Naive thymus-derived CD4-positive, alpha-beta T cell (primary cell): ENCODE data around the gene FASTKD3. TPM values are rescaled to one million over a fixed set of nuclear protein-coding genes. Genes with fewer than 3 reads are reported as not detected.

Experiments
- ATAC-seq: fragments of 150-1000 bp; cut with Tn5 transposase; 2 replicates; pipeline ENCODE4 v1.10.0; 2021; ENCODE audit warnings: mild to moderate bottlenecking, moderate library complexity
- CTCF ChIA-PET: fragments of 350-600 bp; sonication (Branson Sonifier 250); formaldehyde crosslinking; loops from one replicate; lab custom pipeline; 2021; ENCODE audit warnings: antibody characterized with exemption; lab: Charles Lee
- POLR2A ChIA-PET: fragments of 350-600 bp; sonication (Branson Sonifier 250); formaldehyde crosslinking; loops from one replicate; lab custom pipeline; 2021; ENCODE audit warnings: antibody characterized with exemption, inconsistent platforms; lab: Charles Lee
- DNase-seq, 9 donors: peaks; one replicate each; pipeline versions ENCODE4 v3.0.0 to v3.0.0-alpha.2; 2020 to 2022; ENCODE audit warnings: mixed read lengths in 1 of 9
- H3K27ac ChIP-seq: one replicate; pipeline ENCODE4 v1.7.0; 2013; ENCODE audit warnings: mild to moderate bottlenecking, low read depth, low read length, moderate library complexity
- H3K27me3 ChIP-seq, 2 donors: one replicate each; pipeline ENCODE4 v1.7.0; 2013; ENCODE audit warnings: low read length in 2 of 2, mild to moderate bottlenecking in 2 of 2, moderate library complexity in 2 of 2; ENCODE audit not compliant: control insufficient read depth in 2 of 2, insufficient read depth in 2 of 2
- H3K36me3 ChIP-seq, 3 experiments: 1 replicate in 2 of 3; 2 replicates in 1 of 3; pipeline ENCODE4 v1.7.0; 2013; ENCODE audit warnings: low read length in 3 of 3, mild to moderate bottlenecking in 3 of 3, moderate library complexity in 1 of 3; ENCODE audit not compliant: insufficient read depth in 3 of 3, control insufficient read depth in 2 of 3
- H3K4me1 ChIP-seq, 2 donors: one replicate each; pipeline ENCODE4 v1.7.0; 2013; ENCODE audit warnings: low read length in 2 of 2, mild to moderate bottlenecking in 2 of 2, moderate library complexity in 1 of 2; ENCODE audit not compliant: control insufficient read depth in 2 of 2, insufficient read depth in 2 of 2
- H3K4me3 ChIP-seq: 2 replicates; pipeline ENCODE4 v1.7.0; 2013; ENCODE audit warnings: mild to moderate bottlenecking, low read length
- H3K9me3 ChIP-seq, 3 experiments: 1 replicate in 2 of 3; 2 replicates in 1 of 3; pipeline ENCODE4 v1.7.0; 2013; ENCODE audit warnings: low read length in 3 of 3; ENCODE audit not compliant: control insufficient read depth in 2 of 3
- H3K27ac Mint-ChIP-seq, 9 donors: one replicate each; pipeline ENCODE4 v1.8.0; 2020 to 2022; ENCODE audit warnings: mixed read lengths in 9 of 9, mild to moderate bottlenecking in 8 of 9, moderate library complexity in 5 of 9, inconsistent platforms in 2 of 9
- H3K27me3 Mint-ChIP-seq, 5 donors: one replicate each; pipeline ENCODE4 v1.8.0; 2021 to 2022; ENCODE audit warnings: mixed read lengths in 5 of 5, mild to moderate bottlenecking in 1 of 5
- H3K36me3 Mint-ChIP-seq, 5 donors: one replicate each; pipeline ENCODE4 v1.8.0; 2020 to 2022; ENCODE audit warnings: mixed read lengths in 5 of 5, mild to moderate bottlenecking in 3 of 5, inconsistent platforms in 1 of 5
- H3K4me1 Mint-ChIP-seq, 7 donors: one replicate each; pipeline ENCODE4 v1.8.0; 2020 to 2022; ENCODE audit warnings: mixed read lengths in 7 of 7, mild to moderate bottlenecking in 3 of 7, inconsistent platforms in 1 of 7
- H3K4me3 Mint-ChIP-seq, 10 donors: one replicate each; pipeline ENCODE4 v1.8.0; 2020 to 2022; ENCODE audit warnings: mild to moderate bottlenecking in 10 of 10, mixed read lengths in 10 of 10, moderate library complexity in 6 of 10, inconsistent platforms in 2 of 10
- H3K9me3 Mint-ChIP-seq, 11 donors: one replicate each; pipeline ENCODE4 v1.8.0; 2020 to 2022; ENCODE audit warnings: mixed read lengths in 11 of 11, mild to moderate bottlenecking in 4 of 11, inconsistent platforms in 1 of 11, moderate library complexity in 1 of 11
- intact Hi-C, 2 donors: fragments of 100-400 bp; cut with micrococcal nuclease; formaldehyde crosslinking; loops; one replicate each; pipeline ENCODE4 v1.15.1; 2023
- polyA plus RNA-seq, 2 donors: library from polyadenylated mRNA; unstranded; fragments of 300-500 nt; fragmentation: Illumina TruSeq; gene quantifications; one replicate each; pipeline ENCODE4 v1.2.3, GENCODE V29; 2021
- total RNA-seq, 6 experiments: library from RNA in 5 of 6; stranded (reverse) in 5 of 6; gene quantifications; 1 replicate in 5 of 6; 2 replicates in 1 of 6; pipeline ENCODE4 v1.2.3 and lab custom pipeline; 2021 to 2026

The FASTKD3 gene
- total and polyA plus RNA-seq, 7 experiments from 2014 or later = 4.2 to 15.3 (median 10.0) TPM

- Histone ChIP-seq H3K9me3 (no peaks in the 10 kb centered on the region), H3K36me3 (peaks cover 8 to 37% (median 22%) of the 10 kb centered on the region in 3 experiments), H3K4me3 (no peak overlapping the region), H3K4me1 (peaks cover 31 to 34% of the 10 kb centered on the region in 2 donors), H3K27ac (no peak overlapping the region), H3K27me3 (no peaks in the 10 kb centered on the region)
- no peak overlapping the region for H3K4me3 Mint-ChIP-seq
- H3K27me3 Mint-ChIP-seq = no peaks in the 10 kb centered on the region
- ChIA-PET POLR2A (interaction anchor here (1.0 kb wide), 1 partner anchor 12 kb away, joined by 3 read pairs; no protein-coding TSS in a partner anchor), CTCF (no interaction called here)
- peaks cover 10 to 37% (median 28%) of the 10 kb centered on the region in 5 donors for H3K36me3 Mint-ChIP-seq
- intact Hi-C loops = no loop called here
- H3K27ac Mint-ChIP-seq = peak overlapping the region in 1 of 9 donors; percentile 94
- H3K4me1 Mint-ChIP-seq = peaks cover 42 to 81% (median 65%) of the 10 kb centered on the region in 7 donors
- DNase-seq (no peak), ATAC-seq (no peak)
- H3K9me3 Mint-ChIP-seq = no peaks in the 10 kb centered on the region
Observed at GRCh38 chr5:7874639-7875038, 5.8 kb upstream of the FASTKD3 start.

- no peaks in the 10 kb centered on the region for H3K9me3 ChIP-seq
- no peaks in the 10 kb centered on the region for H3K27me3 Mint-ChIP-seq
- peaks cover 0 to 2% (median 0%) of the 10 kb centered on the region in 11 donors for H3K9me3 Mint-ChIP-seq
- peak in 2 of 9 donors; percentile 15 to 22 for DNase-seq
- H3K27ac Mint-ChIP-seq = peak overlapping the region; percentile 60 to 94 (median 78)
- intact Hi-C loops = no loop called here
- peak overlapping the region; percentile 52 for H3K27ac ChIP-seq
- CTCF ChIA-PET = interaction anchor here (1.8 to 2.3 kb wide), 2 partner anchors 9 to 16 kb away, joined by 6 to 8 read pairs; no protein-coding TSS in a partner anchor
- peak overlapping the region; percentile 9 to 90 (median 58) for H3K4me3 Mint-ChIP-seq
- peaks cover 10 to 37% (median 19%) of the 10 kb centered on the region in 5 donors for H3K36me3 Mint-ChIP-seq
- H3K36me3 ChIP-seq = peaks cover 8 to 36% (median 21%) of the 10 kb centered on the region in 3 experiments
- H3K27me3 ChIP-seq = no peaks in the 10 kb centered on the region
- peak overlapping the region; percentile 5 for H3K4me3 ChIP-seq
- ATAC-seq = no peak
- H3K4me1 Mint-ChIP-seq = peaks cover 43 to 81% (median 62%) of the 10 kb centered on the region in 7 donors
- POLR2A ChIA-PET = no interaction called here
- peaks cover 33 to 34% of the 10 kb centered on the region in 2 donors for H3K4me1 ChIP-seq
Observed at GRCh38 chr5:7873216-7873615, 4.4 kb upstream of the FASTKD3 start.

GRCh38 chr5:7872517-7873130 is 3.8 kb upstream of the FASTKD3 start:
- Mint-ChIP-seq H3K4me1 (peaks cover 45 to 81% (median 61%) of the 10 kb centered on the region in 7 donors), H3K27me3 (no peaks in the 10 kb centered on the region), H3K4me3 (peak overlapping the region; percentile 9 to 90 (median 58)), H3K27ac (peak overlapping the region; percentile 60 to 94 (median 78)), H3K36me3 (peaks cover 7 to 32% (median 17%) of the 10 kb centered on the region in 5 donors), H3K9me3 (peaks cover 0 to 2% (median 0%) of the 10 kb centered on the region in 11 donors)
- Histone ChIP-seq H3K27me3 (no peaks in the 10 kb centered on the region), H3K36me3 (peaks cover 8 to 30% (median 15%) of the 10 kb centered on the region in 3 experiments), H3K4me1 (peaks cover 37 to 38% of the 10 kb centered on the region in 2 donors), H3K9me3 (no peaks in the 10 kb centered on the region), H3K4me3 (peak overlapping the region; percentile 5), H3K27ac (peak overlapping the region; percentile 52)
- no peak for DNase-seq
- ChIA-PET CTCF (interaction anchor here (1.8 to 2.3 kb wide), 2 partner anchors 9 to 15 kb away, joined by 6 to 8 read pairs; no protein-coding TSS in a partner anchor), POLR2A (interaction anchor here (1.4 kb wide), 1 partner anchor 1240 kb away, joined by 4 read pairs; the partner anchor contains the start of genes NSUN2 and SRD5A1)
- no peak for ATAC-seq
- intact Hi-C loops = no loop called here

DNA sequence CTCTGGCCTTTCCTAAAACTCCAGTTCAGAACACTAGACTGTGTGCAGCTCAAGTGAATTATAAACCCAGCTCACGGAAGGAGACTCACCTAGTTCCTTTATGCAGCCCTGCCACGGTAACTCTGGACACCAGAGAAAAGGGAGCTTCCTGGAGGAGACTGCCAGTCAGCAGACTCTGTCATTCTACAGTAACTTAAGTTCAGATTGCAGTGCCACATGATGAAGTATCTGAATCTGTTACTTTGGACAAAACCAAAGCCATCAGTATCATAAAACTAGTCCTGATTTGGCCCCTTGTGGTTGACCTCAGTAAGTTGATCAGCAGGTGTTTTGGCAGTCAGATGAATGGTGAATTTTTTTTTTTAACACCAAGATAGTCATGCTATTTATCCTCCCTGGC is 2.8 kb upstream of the FASTKD3 start:
- no peak for DNase-seq
- POLR2A ChIA-PET = interaction anchor here (1.4 kb wide), 1 partner anchor 1239 kb away, joined by 4 read pairs; the partner anchor contains the start of genes NSUN2 and SRD5A1
- CTCF ChIA-PET = interaction anchor here (1.8 to 2.3 kb wide), 2 partner anchors 10 to 14 kb away, joined by 6 to 8 read pairs; no protein-coding TSS in a partner anchor
- H3K36me3 ChIP-seq = peaks cover 8 to 28% (median 11%) of the 10 kb centered on the region in 3 experiments
- H3K27ac Mint-ChIP-seq = peak overlapping the region in 8 of 9 donors; percentile 31 to 94 (median 82)
- peak overlapping the region; percentile 29 to 99 (median 60) for H3K4me3 Mint-ChIP-seq
- H3K36me3 Mint-ChIP-seq = peaks cover 6 to 29% (median 12%) of the 10 kb centered on the region in 5 donors
- H3K27me3 Mint-ChIP-seq = no peaks in the 10 kb centered on the region
- intact Hi-C loops = no loop called here
- peak overlapping the region; percentile 87 for H3K27ac ChIP-seq
- no peak overlapping the region for H3K4me3 ChIP-seq
- no peaks in the 10 kb centered on the region for H3K27me3 ChIP-seq
- H3K9me3 ChIP-seq = no peaks in the 10 kb centered on the region
- peaks cover 49 to 84% (median 71%) of the 10 kb centered on the region in 7 donors for H3K4me1 Mint-ChIP-seq
- H3K4me1 ChIP-seq = peaks cover 39 to 44% of the 10 kb centered on the region in 2 donors
- peaks cover 0 to 2% (median 0%) of the 10 kb centered on the region in 11 donors for H3K9me3 Mint-ChIP-seq
- ATAC-seq = no peak

GRCh38 chr5:7869474-7870136 is 774 bp upstream of the FASTKD3 start:
- peak overlapping the region; percentile 78 to 95 (median 87) for H3K27ac Mint-ChIP-seq
- peak overlapping the region; percentile 87 for H3K27ac ChIP-seq
- POLR2A ChIA-PET = interaction anchor here (1.3 to 2.2 kb wide), 5 partner anchors 8 to 18 kb away, joined by 3 to 9 read pairs (median 7); partner anchors contain the start of gene CFAP90
- H3K9me3 Mint-ChIP-seq = peaks cover 0 to 2% (median 0%) of the 10 kb centered on the region in 11 donors
- CTCF ChIA-PET = interaction anchor here (2.1 kb wide), 1 partner anchor 17 kb away, joined by 7 read pairs; no protein-coding TSS in a partner anchor
- H3K4me1 ChIP-seq = peaks cover 39 to 44% of the 10 kb centered on the region in 2 donors
- H3K27me3 ChIP-seq = no peaks in the 10 kb centered on the region
- DNase-seq = peak in 3 of 9 donors; percentile 31 to 60 (median 33)
- ATAC-seq = peak; percentile 31
- no peaks in the 10 kb centered on the region for H3K27me3 Mint-ChIP-seq
- peaks cover 0 to 21% (median 6%) of the 10 kb centered on the region in 5 donors for H3K36me3 Mint-ChIP-seq
- intact Hi-C loops = loop anchor here (1.0 to 5.0 kb wide), 9 partner anchors 11 to 1491 kb away; partner anchors contain the start of genes MED10 (in 2 of the 2), NSUN2 (in 2 of the 2), SRD5A1 (in 2 of the 2) and CFAP90 (in 1 of the 2)
- peaks cover 0 to 11% (median 6%) of the 10 kb centered on the region in 3 experiments for H3K36me3 ChIP-seq
- H3K9me3 ChIP-seq = no peaks in the 10 kb centered on the region
- H3K4me1 Mint-ChIP-seq = peaks cover 52 to 89% (median 85%) of the 10 kb centered on the region in 7 donors
- H3K4me3 ChIP-seq = peak overlapping the region; percentile 75
- peak overlapping the region; percentile 90 to 100 (median 94) for H3K4me3 Mint-ChIP-seq
